Measurements from ENCODE around the gene TRAIP.
A peak's percentile ranks its signal among the peaks of the same experiment; 100 is the strongest.

TRAIP gene

DNA sequence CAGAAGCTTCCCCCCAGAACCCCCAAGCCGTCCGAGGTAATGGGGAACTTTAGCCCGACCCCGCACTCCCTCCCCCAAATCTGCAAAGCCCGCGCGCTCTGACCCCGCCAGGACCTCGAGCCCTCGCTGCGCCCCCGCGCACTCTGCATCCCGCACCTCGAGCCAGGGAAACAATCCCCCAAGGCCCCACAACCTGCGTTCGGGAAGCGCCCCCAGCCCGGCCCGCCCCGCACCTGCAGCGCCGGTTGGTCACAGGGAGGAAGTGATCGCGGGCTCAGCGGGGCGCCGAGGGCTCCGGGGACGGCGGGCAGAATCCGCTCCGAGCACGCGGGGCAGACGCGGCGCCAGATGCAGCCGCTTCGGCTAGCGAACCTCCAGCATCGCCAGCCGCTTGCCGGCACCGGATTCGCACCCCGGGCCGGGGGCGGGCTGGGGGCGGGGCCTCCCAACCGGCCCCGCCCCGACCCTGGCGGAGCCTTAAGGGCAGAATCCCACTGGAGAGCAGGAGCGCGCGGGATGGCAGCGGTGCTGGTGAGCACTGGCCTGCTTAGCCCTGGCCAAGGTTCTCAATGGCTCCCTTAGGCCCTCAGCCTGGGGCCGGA lies 13.3 kb upstream of the TRAIP start, which contains the start of gene CAMKV:
Gene CAMKV (minus strand): TSS at position 382 of the 602 bp plus-strand sequence. CDS start 7,518 bp downstream, outside the sequence.
- H3K4me3 ChIP-seq (ENCODE audit: low read length in 2 of 2), result peak within 1 kb of the TSS; percentile 64 to 79
- peak within 1 kb of the TSS; percentile 74 for H3K18ac ChIP-seq (ENCODE audit: low read length)
- no CpG with 5 or more reads among the region's 59 CpGs for WGBS, 2 donors (ENCODE audit: extremely low coverage in 2 of 2, insufficient read length in 2 of 2, insufficient replicate concordance in 1 of 2)
- H2AK5ac ChIP-seq (ENCODE audit: low read depth, low read length), result peak within 1 kb of the TSS; percentile 57
- H4K8ac ChIP-seq (ENCODE audit: low read depth, low read length), result peak within 1 kb of the TSS; percentile 24
- no peak within 1 kb of the TSS for H4K91ac ChIP-seq (ENCODE audit: low read depth, low read length, poor library complexity)
- no peak within 1 kb of the TSS for H2BK120ac ChIP-seq (ENCODE audit: low read depth, low read length)
- H2AFZ ChIP-seq (ENCODE audit: low read length), result peak within 1 kb of the TSS; percentile 90
- H3K14ac ChIP-seq (ENCODE audit: low read length), result peak within 1 kb of the TSS; percentile 92
- peak within 1 kb of the TSS; percentile 93 for H3K4me2 ChIP-seq (ENCODE audit: insufficient read depth, low read length, poor library complexity, severe bottlenecking)
- peak within 1 kb of the TSS; percentile 48 for H2BK5ac ChIP-seq (ENCODE audit: low read length)
- H3K23ac ChIP-seq (ENCODE audit: low read depth, low read length, poor library complexity), result peak within 1 kb of the TSS; percentile 86
- peaks cover 0 to 1% of the 10 kb centered on the region in 2 donors for H3K9me3 ChIP-seq (replicated peaks in 1 of 2; ENCODE audit: control insufficient read depth in 2 of 2, insufficient read depth in 1 of 2, low read depth in 1 of 2, low read length in 2 of 2)
- no peaks in the 10 kb centered on the region for H3K36me3 ChIP-seq (replicated peaks in 1 of 2; ENCODE audit: control insufficient read depth in 2 of 2, insufficient read depth in 2 of 2, low read length in 2 of 2)
- peaks cover 0 to 3% (median 0%) of the 10 kb centered on the region in 3 experiments for H3K27me3 ChIP-seq (ENCODE audit: control insufficient read depth in 3 of 3, insufficient read depth in 3 of 3, low read depth in 1 of 3, low read length in 3 of 3)
- H2BK15ac ChIP-seq (ENCODE audit: low read length), result peak within 1 kb of the TSS; percentile 86
- peak; percentile 39 for DNase-seq (ENCODE audit: low spot score)
- H3K79me1 ChIP-seq (ENCODE audit: low read depth, low read length), result peaks cover 7% of the 10 kb centered on the region
- no peak within 1 kb of the TSS for H2BK12ac ChIP-seq (ENCODE audit: low read length)
- H3K9ac ChIP-seq (ENCODE audit: low read depth, low read length, poor library complexity), result peak within 1 kb of the TSS; percentile 54
- no peak within 1 kb of the TSS for H3K4ac ChIP-seq (ENCODE audit: low read length)
- H3K27ac ChIP-seq (replicated peaks; ENCODE audit: low read length), result no peak within 1 kb of the TSS
- peaks cover 32 to 66% of the 10 kb centered on the region in 2 donors for H3K4me1 ChIP-seq (ENCODE audit: control insufficient read depth in 2 of 2, insufficient read depth in 1 of 2, low read depth in 1 of 2, low read length in 2 of 2)

DNA sequence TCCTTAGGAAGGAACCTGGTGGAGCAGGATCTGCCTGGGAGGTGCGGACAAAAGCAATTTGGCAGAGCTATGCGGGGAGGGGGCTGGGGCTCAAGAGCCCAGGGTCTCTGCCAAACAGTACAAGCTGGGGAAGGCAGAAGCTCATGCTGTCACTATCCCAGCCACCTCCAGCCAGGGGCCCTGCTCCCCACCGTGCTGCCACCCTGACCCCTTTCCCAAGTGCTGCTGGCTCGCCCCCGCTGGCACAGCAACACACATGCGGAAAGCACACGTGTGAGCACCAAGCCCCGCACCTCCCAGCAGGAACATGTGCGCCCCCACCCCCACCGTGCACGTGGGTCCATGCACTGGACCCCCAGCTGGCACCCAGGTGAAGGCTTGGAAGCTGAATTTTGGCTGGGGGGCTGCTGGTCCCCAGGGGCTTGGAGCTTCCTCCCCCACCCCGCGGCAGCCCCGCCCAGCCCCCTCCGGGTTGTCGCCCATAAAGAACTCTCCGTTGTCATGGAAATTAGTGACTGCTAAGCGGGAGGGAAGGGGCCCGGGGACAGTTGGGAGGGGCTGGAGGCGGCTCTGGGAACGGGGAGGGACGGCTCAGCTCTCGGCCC lies 12.6 kb upstream of the TRAIP start:
- peaks cover 0 to 3% (median 0%) of the 10 kb centered on the region in 3 experiments for H3K27me3 ChIP-seq (ENCODE audit: control insufficient read depth in 3 of 3, insufficient read depth in 3 of 3, low read depth in 1 of 3, low read length in 3 of 3)
- no peaks in the 10 kb centered on the region for H3K36me3 ChIP-seq (replicated peaks in 1 of 2; ENCODE audit: control insufficient read depth in 2 of 2, insufficient read depth in 2 of 2, low read length in 2 of 2)
- H2BK5ac ChIP-seq (ENCODE audit: low read length), result peak overlapping the region; percentile 48
- no peak overlapping the region for H4K91ac ChIP-seq (ENCODE audit: low read depth, low read length, poor library complexity)
- H3K23ac ChIP-seq (ENCODE audit: low read depth, low read length, poor library complexity), result peak overlapping the region; percentile 86
- H3K79me1 ChIP-seq (ENCODE audit: low read depth, low read length), result peaks cover 5% of the 10 kb centered on the region
- peak overlapping the region; percentile 24 for H4K8ac ChIP-seq (ENCODE audit: low read depth, low read length)
- H2BK12ac ChIP-seq (ENCODE audit: low read length), result no peak overlapping the region
- no peak overlapping the region for H3K27ac ChIP-seq (replicated peaks; ENCODE audit: low read length)
- H3K4me1 ChIP-seq (ENCODE audit: control insufficient read depth in 2 of 2, insufficient read depth in 1 of 2, low read depth in 1 of 2, low read length in 2 of 2), result peaks cover 33 to 66% of the 10 kb centered on the region in 2 donors
- peak overlapping the region; percentile 54 for H3K9ac ChIP-seq (ENCODE audit: low read depth, low read length, poor library complexity)
- H2AK5ac ChIP-seq (ENCODE audit: low read depth, low read length), result no peak overlapping the region
- H3K4me3 ChIP-seq (ENCODE audit: low read length in 2 of 2), result peak overlapping the region; percentile 64 to 79
- peak overlapping the region; percentile 50 for H3K18ac ChIP-seq (ENCODE audit: low read length)
- no peak overlapping the region for H2BK15ac ChIP-seq (ENCODE audit: low read length)
- H3K4ac ChIP-seq (ENCODE audit: low read length), result no peak overlapping the region
- DNase-seq (ENCODE audit: low spot score), result no peak
- no CpG with 5 or more reads among the region's 23 CpGs for WGBS, 2 donors (ENCODE audit: extremely low coverage in 2 of 2, insufficient read length in 2 of 2, insufficient replicate concordance in 1 of 2)
- H2AFZ ChIP-seq (ENCODE audit: low read length), result peak overlapping the region; percentile 90
- no peak overlapping the region for H2BK120ac ChIP-seq (ENCODE audit: low read depth, low read length)
- peak overlapping the region; percentile 92 for H3K14ac ChIP-seq (ENCODE audit: low read length)
- peaks cover 0 to 1% of the 10 kb centered on the region in 2 donors for H3K9me3 ChIP-seq (replicated peaks in 1 of 2; ENCODE audit: control insufficient read depth in 2 of 2, insufficient read depth in 1 of 2, low read depth in 1 of 2, low read length in 2 of 2)
- peak overlapping the region; percentile 93 for H3K4me2 ChIP-seq (ENCODE audit: insufficient read depth, low read length, poor library complexity, severe bottlenecking)

- Histone ChIP-seq H2BK120ac (ENCODE audit: low read depth, low read length) (no peak overlapping the region), H3K18ac (ENCODE audit: low read length) (no peak overlapping the region), H3K23ac (ENCODE audit: low read depth, low read length, poor library complexity) (no peak overlapping the region), H3K36me3 (replicated peaks in 1 of 2; ENCODE audit: control insufficient read depth in 2 of 2, insufficient read depth in 2 of 2, low read length in 2 of 2) (no peaks in the 10 kb centered on the region), H3K9me3 (replicated peaks in 1 of 2; ENCODE audit: control insufficient read depth in 2 of 2, insufficient read depth in 1 of 2, low read depth in 1 of 2, low read length in 2 of 2) (no peaks in the 10 kb centered on the region), H3K27me3 (ENCODE audit: control insufficient read depth in 3 of 3, insufficient read depth in 3 of 3, low read depth in 1 of 3, low read length in 3 of 3) (peaks cover 0 to 3% (median 0%) of the 10 kb centered on the region in 3 experiments), H2BK12ac (ENCODE audit: low read length) (no peak overlapping the region), H2AK5ac (ENCODE audit: low read depth, low read length) (no peak overlapping the region), H3K79me1 (ENCODE audit: low read depth, low read length) (peaks cover 5% of the 10 kb centered on the region), H3K4me1 (ENCODE audit: control insufficient read depth in 2 of 2, insufficient read depth in 1 of 2, low read depth in 1 of 2, low read length in 2 of 2) (peaks cover 33 to 61% of the 10 kb centered on the region in 2 donors), H2BK5ac (ENCODE audit: low read length) (no peak overlapping the region), H4K8ac (ENCODE audit: low read depth, low read length) (no peak overlapping the region), H3K4me3 (ENCODE audit: low read length in 2 of 2) (peak overlapping the region in 1 of 2 donors; percentile 64), H3K27ac (replicated peaks; ENCODE audit: low read length) (no peak overlapping the region), H3K9ac (ENCODE audit: low read depth, low read length, poor library complexity) (no peak overlapping the region), H2BK15ac (ENCODE audit: low read length) (no peak overlapping the region), H3K4ac (ENCODE audit: low read length) (no peak overlapping the region), H3K4me2 (ENCODE audit: insufficient read depth, low read length, poor library complexity, severe bottlenecking) (peak overlapping the region; percentile 93), H3K14ac (ENCODE audit: low read length) (no peak overlapping the region), H2AFZ (ENCODE audit: low read length) (no peak overlapping the region), H4K91ac (ENCODE audit: low read depth, low read length, poor library complexity) (no peak overlapping the region)
- peak; percentile 70 for DNase-seq (ENCODE audit: low spot score)
- no CpG with 5 or more reads among the region's 7 CpGs for WGBS, 2 donors (ENCODE audit: extremely low coverage in 2 of 2, insufficient read length in 2 of 2, insufficient replicate concordance in 1 of 2)
Observed at GRCh38 chr3:49867871-49868321, 11.5 kb upstream of the TRAIP start.

DNA sequence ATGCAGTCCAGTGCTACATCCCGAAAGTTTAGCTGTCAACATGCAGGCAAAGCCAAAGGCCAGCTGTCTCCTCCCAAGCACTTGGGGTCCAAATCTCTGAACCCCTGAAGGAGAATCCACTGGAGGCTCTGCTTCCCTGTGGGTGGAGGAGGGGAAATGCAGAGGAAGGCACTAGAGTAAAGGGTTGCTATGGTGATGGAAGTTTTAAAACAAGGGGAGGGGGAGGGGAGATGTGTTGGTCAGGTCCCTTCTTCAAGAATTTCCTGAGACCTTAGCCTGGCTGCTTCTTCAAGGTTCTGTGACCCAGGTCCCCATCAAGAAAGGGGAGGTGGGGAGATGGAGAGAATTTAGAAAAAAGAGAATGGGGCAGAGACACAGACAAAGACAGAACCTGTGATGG lies 11.0 kb upstream of the TRAIP start:
- Histone ChIP-seq H2BK12ac (ENCODE audit: low read length) (no peak overlapping the region), H4K8ac (ENCODE audit: low read depth, low read length) (no peak overlapping the region), H3K27ac (replicated peaks; ENCODE audit: low read length) (no peak overlapping the region), H3K9ac (ENCODE audit: low read depth, low read length, poor library complexity) (no peak overlapping the region), H2BK15ac (ENCODE audit: low read length) (no peak overlapping the region), H3K4me1 (ENCODE audit: control insufficient read depth in 2 of 2, insufficient read depth in 1 of 2, low read depth in 1 of 2, low read length in 2 of 2) (peaks cover 33 to 56% of the 10 kb centered on the region in 2 donors), H3K23ac (ENCODE audit: low read depth, low read length, poor library complexity) (no peak overlapping the region), H4K91ac (ENCODE audit: low read depth, low read length, poor library complexity) (no peak overlapping the region), H3K27me3 (ENCODE audit: control insufficient read depth in 3 of 3, insufficient read depth in 3 of 3, low read depth in 1 of 3, low read length in 3 of 3) (peaks cover 0 to 3% (median 0%) of the 10 kb centered on the region in 3 experiments), H3K9me3 (replicated peaks in 1 of 2; ENCODE audit: control insufficient read depth in 2 of 2, insufficient read depth in 1 of 2, low read depth in 1 of 2, low read length in 2 of 2) (no peaks in the 10 kb centered on the region), H3K79me1 (ENCODE audit: low read depth, low read length) (peaks cover 5% of the 10 kb centered on the region), H3K36me3 (replicated peaks in 1 of 2; ENCODE audit: control insufficient read depth in 2 of 2, insufficient read depth in 2 of 2, low read length in 2 of 2) (no peaks in the 10 kb centered on the region), H2BK5ac (ENCODE audit: low read length) (no peak overlapping the region), H3K14ac (ENCODE audit: low read length) (no peak overlapping the region), H3K4me2 (ENCODE audit: insufficient read depth, low read length, poor library complexity, severe bottlenecking) (no peak overlapping the region), H3K18ac (ENCODE audit: low read length) (no peak overlapping the region), H2AK5ac (ENCODE audit: low read depth, low read length) (no peak overlapping the region), H2BK120ac (ENCODE audit: low read depth, low read length) (no peak overlapping the region), H3K4ac (ENCODE audit: low read length) (no peak overlapping the region), H3K4me3 (ENCODE audit: low read length in 2 of 2) (peak overlapping the region in 1 of 2 donors; percentile 64), H2AFZ (ENCODE audit: low read length) (no peak overlapping the region)
- no peak for DNase-seq (ENCODE audit: low spot score)
- WGBS, 2 donors (ENCODE audit: extremely low coverage in 2 of 2, insufficient read length in 2 of 2, insufficient replicate concordance in 1 of 2), result no CpG with 5 or more reads among the region's 1 CpG

All from neuronal stem cell (in vitro differentiated cells).